A549 (cell line): Measurements from ENCODE around the gene SYCP1.

Experiments
- MYC ChIP-seq: IDR thresholded peaks from 2 replicates; pipeline ENCODE4 v1.6.1; 2012; ENCODE audit warnings: mild to moderate bottlenecking, inconsistent platforms, low read length, improper control_type of control experiment, borderline replicate concordance
- POLR2A ChIP-seq: IDR thresholded peaks from 2 replicates; pipeline ENCODE4 v1.6.1; 2012; ENCODE audit warnings: mild to moderate bottlenecking, low read length

GRCh38 chr1:114959423-114959822, 104.8 kb downstream of the SYCP1 start:
- TF ChIP-seq POLR2A = no peak
- no peak for TF ChIP-seq MYC
